Measurements from ENCODE around the gene PTGDS. TPM values are rescaled to one million over a fixed set of nuclear protein-coding genes. Genes with fewer than 3 reads are reported as not detected.

PTGDS gene
- total RNA-seq, 1 experiment from 2014 or later, result 2.2 TPM

GRCh38 chr9:137009217-137009616, 31.9 kb downstream of the PTGDS start (continued):
- TF ChIP-seq PRDM15 (CRISPR knock-in tag; IDR thresholded peaks at IDR 0.05) (no peak), GABPB1 (CRISPR knock-in tag; IDR thresholded peaks at IDR 0.05) (no peak), IRF2 (CRISPR knock-in tag; IDR thresholded peaks at IDR 0.05; ENCODE audit: borderline replicate concordance, low read depth) (no peak), MYBL2 (CRISPR knock-in tag; IDR thresholded peaks at IDR 0.05) (no peak), SMAD4 (CRISPR knock-in tag; IDR thresholded peaks at IDR 0.05) (no peak), SMAD3 (CRISPR knock-in tag; IDR thresholded peaks at IDR 0.05; ENCODE audit: borderline replicate concordance) (no peak)

- H3K27me3 Mint-ChIP-seq (ENCODE audit: low read depth), result peaks cover 1% of the 10 kb centered on the region; the same call in 1 of the 2 replicates
- DNase-seq (ENCODE audit: low spot score) (no peak), ATAC-seq (no peak)
- H3K9me3 Mint-ChIP-seq, result peaks cover under 1% of the 10 kb centered on the region; the same call in 1 of the 2 replicates
- ChIA-PET POLR2A (interaction anchor here (1.0 kb wide), 1 partner anchor 10 kb away, joined by 3 read pairs; no protein-coding TSS in a partner anchor), CTCF (interaction anchor here (0.6 to 2.3 kb wide), 7 partner anchors 19 to 593 kb away, joined by 3 to 10 read pairs (median 4); partner anchors contain the start of gene ABCA2)
- TF ChIP-seq SP1 (CRISPR knock-in tag; conservative IDR thresholded peaks at IDR 0.05), result no peak
- no peak for TF ChIP-seq OVOL2 (CRISPR knock-in tag; IDR thresholded peaks at IDR 0.05; ENCODE audit: borderline replicate concordance)
- no peak for TF ChIP-seq TCF7 (CRISPR knock-in tag; IDR thresholded peaks at IDR 0.05; ENCODE audit: low read depth)
- TF ChIP-seq MXD4 (CRISPR knock-in tag; IDR thresholded peaks at IDR 0.05; ENCODE audit: borderline replicate concordance), result no peak
- TF ChIP-seq IRF2 (CRISPR knock-in tag; IDR thresholded peaks at IDR 0.05; ENCODE audit: borderline replicate concordance, low read depth), result no peak
- TF ChIP-seq KAT7 (CRISPR knock-in tag; IDR thresholded peaks at IDR 0.05; ENCODE audit: borderline replicate concordance), result no peak
- H3K4me1 Mint-ChIP-seq, result no peaks in the 10 kb centered on the region
- no peaks in the 10 kb centered on the region for H3K36me3 Mint-ChIP-seq
- no peak overlapping the region for H3K4me3 Mint-ChIP-seq
- H3K27ac Mint-ChIP-seq, result no peak overlapping the region
Measured at GRCh38 chr9:137009938-137010732, 32.8 kb downstream of the PTGDS start.

- ATAC-seq (no peak), DNase-seq (ENCODE audit: low spot score) (no peak)
- no peaks in the 10 kb centered on the region for H3K4me1 Mint-ChIP-seq
- POLR2A ChIA-PET, result no interaction called here
- H3K27me3 Mint-ChIP-seq (ENCODE audit: low read depth), result no peaks in the 10 kb centered on the region
- CTCF ChIA-PET, result interaction anchor here (1.1 to 2.3 kb wide), 3 partner anchors 15 to 24 kb away, joined by 3 to 10 read pairs (median 7); partner anchors contain the start of genes ABCA2 and CLIC3
- no peaks in the 10 kb centered on the region for H3K9me3 Mint-ChIP-seq
- peaks cover 2% of the 10 kb centered on the region; the same call in 1 of the 2 replicates for H3K36me3 Mint-ChIP-seq
- H3K27ac Mint-ChIP-seq, result no peak overlapping the region
- no peak for TF ChIP-seq FOXK1 (CRISPR knock-in tag; IDR thresholded peaks at IDR 0.05)
- no peak for TF ChIP-seq ATF6 (CRISPR knock-in tag; IDR thresholded peaks at IDR 0.05)
- no peak for TF ChIP-seq CTCF (IDR thresholded peaks at IDR 0.05)
- no peak for TF ChIP-seq SMAD3 (CRISPR knock-in tag; IDR thresholded peaks at IDR 0.05; ENCODE audit: borderline replicate concordance)
- no peak for TF ChIP-seq ZNF263 (CRISPR knock-in tag; IDR thresholded peaks at IDR 0.05; ENCODE audit: low read depth)
- no peak for TF ChIP-seq E2F5 (CRISPR knock-in tag; IDR thresholded peaks at IDR 0.05)
- no peak for TF ChIP-seq PREB (CRISPR knock-in tag; IDR thresholded peaks at IDR 0.05; ENCODE audit: borderline replicate concordance)
- no peak for TF ChIP-seq CREM (CRISPR knock-in tag; IDR thresholded peaks at IDR 0.05)
- TF ChIP-seq ATF3 (CRISPR knock-in tag; conservative IDR thresholded peaks at IDR 0.05), result no peak
- no peak for TF ChIP-seq GABPB1 (CRISPR knock-in tag; IDR thresholded peaks at IDR 0.05)
- TF ChIP-seq GRHL2 (CRISPR knock-in tag; IDR thresholded peaks at IDR 0.05; ENCODE audit: insufficient replicate concordance, severe bottlenecking), result no peak
- no peak for TF ChIP-seq FOXJ3 (CRISPR knock-in tag; IDR thresholded peaks at IDR 0.05; ENCODE audit: borderline replicate concordance)
- no peak for TF ChIP-seq NFATC4 (CRISPR knock-in tag; IDR thresholded peaks at IDR 0.05)
- no peak for TF ChIP-seq GTF2I (CRISPR knock-in tag; conservative IDR thresholded peaks at IDR 0.05)
- H3K4me3 Mint-ChIP-seq, result no peak overlapping the region
Measured at GRCh38 chr9:137011156-137011555, 33.9 kb downstream of the PTGDS start.
